Caco-2 (cell line): ENCODE measurements around the gene CNR2. TPM values are rescaled to one million over a fixed set of nuclear protein-coding genes. Genes with fewer than 3 reads are reported as not detected.

Source experiments
- BruUV-seq: library from RNA; stranded (reverse); fragments of 400-500 nt; replicated peaks from 2 replicates; lab custom pipeline; 2021; lab: Mats Ljungman, UMichigan
- CTCF ChIA-PET: fragments of 300-600 bp; sonication (Branson Sonifier 250); formaldehyde crosslinking; loops from one replicate; lab custom pipeline; 2022; ENCODE audit warnings: antibody characterized with exemption; lab: Charles Lee
- POLR2A ChIA-PET: fragments of 300-600 bp; sonication (Branson Sonifier 250); formaldehyde crosslinking; loops from one replicate; lab custom pipeline; 2022; ENCODE audit warnings: antibody characterized with exemption; lab: Charles Lee
- DNase-seq, 2 experiments: peaks; one replicate each; pipeline versions ENCODE4 v3.0.0 to v3.0.0-alpha.2; 2020 to 2022
- H3K27me3 ChIP-seq: replicated peaks from 2 replicates; pipeline ENCODE4 v1.6.0; 2011; ENCODE audit warnings: low read length; ENCODE audit not compliant: control insufficient read depth, insufficient read depth
- H3K36me3 ChIP-seq: 2 replicates; pipeline ENCODE4 v1.5.1; 2011; ENCODE audit warnings: low read length; ENCODE audit not compliant: control insufficient read depth, insufficient read depth
- H3K4me1 ChIP-seq: fragments of 250-450 bp; sonication (Bioruptor Pico); 2 replicates; pipeline ENCODE4 v1.5.1; 2020; ENCODE audit warnings: mild to moderate bottlenecking
- H3K4me3 ChIP-seq: 2 replicates; pipeline ENCODE4 v1.5.1; 2011; ENCODE audit warnings: low read depth, mild to moderate bottlenecking, control low read depth, low read length
- H3K9me3 ChIP-seq: fragments of 250-450 bp; sonication (Bioruptor Pico); 2 replicates; pipeline ENCODE4 v1.5.1; 2020; ENCODE audit warnings: mild to moderate bottlenecking, moderate library complexity
- H3K27ac Mint-ChIP-seq: one replicate; pipeline ENCODE4 v1.8.0; 2022; ENCODE audit warnings: mixed read lengths; ENCODE audit not compliant: unreplicated experiment
- H3K27me3 Mint-ChIP-seq: one replicate; pipeline ENCODE4 v1.8.0; 2022; ENCODE audit warnings: mixed read lengths; ENCODE audit not compliant: insufficient read depth, unreplicated experiment
- H3K36me3 Mint-ChIP-seq: one replicate; pipeline ENCODE4 v1.8.0; 2022; ENCODE audit warnings: mild to moderate bottlenecking, mixed read lengths; ENCODE audit not compliant: insufficient read depth, unreplicated experiment
- H3K4me1 Mint-ChIP-seq: one replicate; pipeline ENCODE4 v1.8.0; 2022; ENCODE audit warnings: low read depth, mixed read lengths; ENCODE audit not compliant: unreplicated experiment
- H3K4me3 Mint-ChIP-seq: one replicate; pipeline ENCODE4 v1.8.0; 2022; ENCODE audit warnings: mild to moderate bottlenecking, moderate library complexity, mixed read lengths; ENCODE audit not compliant: unreplicated experiment
- H3K9me3 Mint-ChIP-seq: one replicate; pipeline ENCODE4 v1.8.0; 2022; ENCODE audit warnings: mixed read lengths; ENCODE audit not compliant: unreplicated experiment
- CTCF ChIP-seq, 2 experiments: fragments of 200-600 bp in 1 of 2; IDR thresholded peaks; 1 replicate in 1 of 2; 2 replicates in 1 of 2; pipeline versions ENCODE4 v1.5.1 to v1.8.0; 2011 to 2022; ENCODE audit warnings: antibody characterized with exemption in 1 of 2, control low read depth in 1 of 2, inconsistent platforms in 1 of 2, low read depth in 1 of 2, low read length in 1 of 2, mild to moderate bottlenecking in 1 of 2, moderate library complexity in 1 of 2; ENCODE audit not compliant: insufficient read depth in 1 of 2, severe bottlenecking in 1 of 2, unreplicated experiment in 1 of 2
- intact Hi-C: fragments of 100-400 bp; cut with micrococcal nuclease; formaldehyde crosslinking; loops from one replicate; pipeline ENCODE4 v1.10.0; 2022; ENCODE audit not compliant: unreplicated experiment
- total RNA-seq: library from RNA; stranded (reverse); gene quantifications from 2 replicates; pipeline ENCODE4 v1.2.3, GENCODE V29; 2022

CNR2 gene
- total RNA-seq, 1 experiment from 2014 or later, result not detected

GRCh38 chr1:23922321-23922943 lies 9.3 kb upstream of the CNR2 start:
- POLR2A ChIA-PET, result interaction anchor here (0.5 kb wide), 1 partner anchor 152 kb away, joined by 5 read pairs; no protein-coding TSS in a partner anchor

GRCh38 chr1:23916209-23917131 lies 3.3 kb upstream of the CNR2 start:
- H3K27me3 ChIP-seq, result no peaks in the 10 kb centered on the region
- H3K36me3 ChIP-seq, result no peaks in the 10 kb centered on the region
- no peak overlapping the region for H3K27ac Mint-ChIP-seq
- 0 out of 2 replicates have a peak, but pooled peaks cover 4% of the 10 kb centered on the region for H3K4me1 ChIP-seq
- H3K9me3 Mint-ChIP-seq, result no peaks in the 10 kb centered on the region
- no peaks in the 10 kb centered on the region for H3K9me3 ChIP-seq
- H3K4me1 Mint-ChIP-seq, result no peaks in the 10 kb centered on the region
- no peaks in the 10 kb centered on the region for H3K27me3 Mint-ChIP-seq
- peak; percentile 63 to 76 for TF ChIP-seq CTCF (IDR thresholded peaks at IDR 0.05; ENCODE audit: insufficient read depth in 1 of 2, low read depth in 1 of 2, low read length in 1 of 2, severe bottlenecking in 1 of 2, unreplicated experiment in 1 of 2)
- no peaks in the 10 kb centered on the region for H3K36me3 Mint-ChIP-seq
- ChIA-PET CTCF (interaction anchor here (0.5 to 2.4 kb wide), 18 partner anchors 9 to 279 kb away, joined by 3 to 32 read pairs (median 4); partner anchors contain the start of gene PITHD1), POLR2A (interaction anchor here (0.7 kb wide), 1 partner anchor 138 kb away, joined by 3 read pairs; the partner anchor contains the start of gene PITHD1)
- no peak overlapping the region for H3K4me3 ChIP-seq
- H3K4me3 Mint-ChIP-seq, result no peak overlapping the region
- intact Hi-C loops, result loop anchor here (1.0 to 5.0 kb wide), 5 partner anchors 41 to 144 kb away; partner anchors contain the start of genes FUCA1, GALE and PNRC2
- DNase-seq, result peak; percentile 81 to 84
- no TSS peak for BruUV-seq

More at GRCh38 chr1:23922321-23922943, 9.3 kb upstream of the CNR2 start:
- Histone ChIP-seq H3K9me3 (no peaks in the 10 kb centered on the region), H3K4me3 (no peak overlapping the region), H3K4me1 (no peaks in the 10 kb centered on the region), H3K27me3 (no peaks in the 10 kb centered on the region), H3K36me3 (no peaks in the 10 kb centered on the region)
- intact Hi-C loops, result no loop called here
- DNase-seq, result no peak
- Mint-ChIP-seq H3K27me3 (no peaks in the 10 kb centered on the region), H3K27ac (no peak overlapping the region), H3K4me3 (no peak overlapping the region), H3K9me3 (no peaks in the 10 kb centered on the region), H3K4me1 (no peaks in the 10 kb centered on the region), H3K36me3 (no peaks in the 10 kb centered on the region)
- no peak for TF ChIP-seq CTCF (IDR thresholded peaks at IDR 0.05; ENCODE audit: insufficient read depth in 1 of 2, low read depth in 1 of 2, low read length in 1 of 2, severe bottlenecking in 1 of 2, unreplicated experiment in 1 of 2)
- CTCF ChIA-PET, result interaction anchor here (0.6 to 0.7 kb wide), 2 partner anchors 112 to 228 kb away, joined by 3 to 4 read pairs; no protein-coding TSS in a partner anchor
- no TSS peak for BruUV-seq

GRCh38 chr1:23915466-23915865 lies 2.3 kb upstream of the CNR2 start:
- H3K4me3 Mint-ChIP-seq, result no peak overlapping the region
- no peaks in the 10 kb centered on the region for H3K9me3 Mint-ChIP-seq

More at GRCh38 chr1:23915466-23915865, 2.3 kb upstream of the CNR2 start:
- Histone ChIP-seq H3K27me3 (no peaks in the 10 kb centered on the region), H3K36me3 (no peaks in the 10 kb centered on the region), H3K9me3 (no peaks in the 10 kb centered on the region), H3K4me3 (no peak overlapping the region), H3K4me1 (0 out of 2 replicates have a peak, but pooled peaks cover 4% of the 10 kb centered on the region)
- TF ChIP-seq CTCF (IDR thresholded peaks at IDR 0.05; ENCODE audit: insufficient read depth in 1 of 2, low read depth in 1 of 2, low read length in 1 of 2, severe bottlenecking in 1 of 2, unreplicated experiment in 1 of 2), result no peak
- Mint-ChIP-seq H3K27ac (no peak overlapping the region), H3K4me1 (no peaks in the 10 kb centered on the region), H3K27me3 (no peaks in the 10 kb centered on the region), H3K36me3 (no peaks in the 10 kb centered on the region)
- ChIA-PET CTCF (interaction anchor here (1.2 to 2.4 kb wide), 2 partner anchors 105 to 107 kb away, joined by 3 to 23 read pairs; no protein-coding TSS in a partner anchor), POLR2A (no interaction called here)
- no peak for DNase-seq
- no TSS peak for BruUV-seq
- intact Hi-C loops, result loop anchor here (5.0 kb wide), 1 partner anchor 42 kb away; the partner anchor contains the start of gene PNRC2
